ENCODE results near the gene CDC42BPA.

GRCh38 chr1:227263869-227264268 lies 54.4 kb downstream of the CDC42BPA start:
- TF ChIP-seq CTCF (conservative IDR thresholded peaks at IDR 0.05 in 1 of 2, IDR thresholded peaks at IDR 0.05 in 1 of 2; ENCODE audit: low read depth in 1 of 2, low read length in 2 of 2) (no peak), EZH2 (IDR thresholded peaks at IDR 0.05; ENCODE audit: low read length, missing control alignments) (no peak)
